OCI-LY7 (cell line): ENCODE measurements around the gene MYCBPAP.

Experiments
- EZH2phosphoT487 ChIP-seq: fragments of 200-600 bp; sonication (generic); IDR thresholded peaks from 2 replicates; pipeline ENCODE4 v1.6.1; 2018; ENCODE audit warnings: low read depth, borderline replicate concordance, mild to moderate bottlenecking, mixed run types, antibody characterized with exemption, low read length, moderate library complexity, mixed read lengths
- TF ChIP-seq, protein P1 (sequence below): fragments of 200-600 bp; sonication (generic); conservative IDR thresholded peaks from 2 replicates; pipeline ENCODE4 v1.5.1; 2014; ENCODE audit warnings: mild to moderate bottlenecking, antibody characterized with exemption, low read length, moderate library complexity, mixed read lengths

DNA sequence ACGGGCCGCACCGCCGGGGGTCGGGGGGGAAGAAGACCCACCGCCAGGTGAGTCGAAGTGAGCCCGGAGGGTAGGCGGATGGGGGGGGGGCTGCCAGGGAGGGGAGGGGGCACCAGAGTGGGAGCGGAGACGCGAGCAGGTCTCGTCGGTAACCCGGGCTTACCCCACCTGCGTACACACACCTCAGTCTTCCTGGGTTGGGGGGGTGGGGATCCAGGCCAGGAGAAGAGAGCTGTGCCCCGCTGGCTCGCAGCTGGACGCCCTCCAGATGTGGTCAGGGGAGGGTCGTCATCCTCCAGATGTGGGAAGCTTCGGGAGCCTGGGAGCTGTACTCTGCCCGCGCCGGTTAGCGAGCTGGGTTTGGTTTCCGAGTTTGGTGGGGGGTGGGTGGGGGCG, 53.5 kb downstream of the MYCBPAP start:
- TF ChIP-seq, protein P1, sequence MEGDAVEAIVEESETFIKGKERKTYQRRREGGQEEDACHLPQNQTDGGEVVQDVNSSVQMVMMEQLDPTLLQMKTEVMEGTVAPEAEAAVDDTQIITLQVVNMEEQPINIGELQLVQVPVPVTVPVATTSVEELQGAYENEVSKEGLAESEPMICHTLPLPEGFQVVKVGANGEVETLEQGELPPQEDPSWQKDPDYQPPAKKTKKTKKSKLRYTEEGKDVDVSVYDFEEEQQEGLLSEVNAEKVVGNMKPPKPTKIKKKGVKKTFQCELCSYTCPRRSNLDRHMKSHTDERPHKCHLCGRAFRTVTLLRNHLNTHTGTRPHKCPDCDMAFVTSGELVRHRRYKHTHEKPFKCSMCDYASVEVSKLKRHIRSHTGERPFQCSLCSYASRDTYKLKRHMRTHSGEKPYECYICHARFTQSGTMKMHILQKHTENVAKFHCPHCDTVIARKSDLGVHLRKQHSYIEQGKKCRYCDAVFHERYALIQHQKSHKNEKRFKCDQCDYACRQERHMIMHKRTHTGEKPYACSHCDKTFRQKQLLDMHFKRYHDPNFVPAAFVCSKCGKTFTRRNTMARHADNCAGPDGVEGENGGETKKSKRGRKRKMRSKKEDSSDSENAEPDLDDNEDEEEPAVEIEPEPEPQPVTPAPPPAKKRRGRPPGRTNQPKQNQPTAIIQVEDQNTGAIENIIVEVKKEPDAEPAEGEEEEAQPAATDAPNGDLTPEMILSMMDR: no peak
- TF ChIP-seq EZH2phosphoT487: no peak
